Measurements from ENCODE around the gene EMILIN1.
A peak's percentile ranks its signal among the peaks of the same experiment; 100 is the strongest.

The EMILIN1 gene

GRCh38 chr2:27080140-27080469 lies 1.7 kb downstream of the EMILIN1 start:
- Histone ChIP-seq H3K27ac (ENCODE audit: insufficient read depth, low read depth, low read length, poor library complexity, severe bottlenecking) (no peak overlapping the region), H3K9me3 (ENCODE audit: control insufficient read depth, low read length) (no peaks in the 10 kb centered on the region), H3K4me1 (ENCODE audit: control insufficient read depth, insufficient read depth, low read length) (peaks cover 25% of the 10 kb centered on the region), H3K36me3 (ENCODE audit: control insufficient read depth, insufficient read depth, low read length) (no peaks in the 10 kb centered on the region), H3K27me3 (ENCODE audit: control insufficient read depth, insufficient read depth, low read length, poor library complexity, severe bottlenecking) (peaks cover 2% of the 10 kb centered on the region), H3K4me3 (ENCODE audit: insufficient read depth, low read depth, low read length) (no peak overlapping the region)
- WGBS, 2 experiments = 96% methylated on average over 7 of the region's 7 CpGs

GRCh38 chr2:27080603-27080936 lies 2.2 kb downstream of the EMILIN1 start:
- Histone ChIP-seq H3K4me1 (ENCODE audit: control insufficient read depth, insufficient read depth, low read length) (peaks cover 25% of the 10 kb centered on the region), H3K27ac (ENCODE audit: insufficient read depth, low read depth, low read length, poor library complexity, severe bottlenecking) (no peak overlapping the region), H3K27me3 (ENCODE audit: control insufficient read depth, insufficient read depth, low read length, poor library complexity, severe bottlenecking) (peaks cover 7% of the 10 kb centered on the region), H3K36me3 (ENCODE audit: control insufficient read depth, insufficient read depth, low read length) (no peaks in the 10 kb centered on the region), H3K4me3 (ENCODE audit: insufficient read depth, low read depth, low read length) (no peak overlapping the region), H3K9me3 (ENCODE audit: control insufficient read depth, low read length) (no peaks in the 10 kb centered on the region)
- 95 to 96% methylated on average over 14 of the region's 14 CpGs for WGBS, 2 experiments

GRCh38 chr2:27081984-27082772 lies 3.8 kb downstream of the EMILIN1 start:
- no peaks in the 10 kb centered on the region for H3K9me3 ChIP-seq (ENCODE audit: control insufficient read depth, low read length)

GRCh38 chr2:27082773-27083409 lies 4.5 kb downstream of the EMILIN1 start:
- Histone ChIP-seq H3K9me3 (ENCODE audit: control insufficient read depth, low read length) (no peaks in the 10 kb centered on the region), H3K4me3 (ENCODE audit: insufficient read depth, low read depth, low read length) (no peak overlapping the region), H3K27ac (ENCODE audit: insufficient read depth, low read depth, low read length, poor library complexity, severe bottlenecking) (no peak overlapping the region), H3K4me1 (ENCODE audit: control insufficient read depth, insufficient read depth, low read length) (peaks cover 28% of the 10 kb centered on the region), H3K27me3 (ENCODE audit: control insufficient read depth, insufficient read depth, low read length, poor library complexity, severe bottlenecking) (peaks cover 21% of the 10 kb centered on the region), H3K36me3 (ENCODE audit: control insufficient read depth, insufficient read depth, low read length) (no peaks in the 10 kb centered on the region)
- 91 to 94% methylated on average over 27 of the region's 27 CpGs for WGBS, 2 experiments

More at GRCh38 chr2:27081984-27082772, 3.8 kb downstream of the EMILIN1 start:
- Histone ChIP-seq H3K4me1 (ENCODE audit: control insufficient read depth, insufficient read depth, low read length) (peaks cover 26% of the 10 kb centered on the region), H3K27me3 (ENCODE audit: control insufficient read depth, insufficient read depth, low read length, poor library complexity, severe bottlenecking) (peaks cover 14% of the 10 kb centered on the region), H3K4me3 (ENCODE audit: insufficient read depth, low read depth, low read length) (no peak overlapping the region), H3K36me3 (ENCODE audit: control insufficient read depth, insufficient read depth, low read length) (no peaks in the 10 kb centered on the region), H3K27ac (ENCODE audit: insufficient read depth, low read depth, low read length, poor library complexity, severe bottlenecking) (no peak overlapping the region)
- 92 to 94% methylated on average over 38 of the region's 38 CpGs for WGBS, 2 experiments

GRCh38 chr2:27083410-27084296 lies 5.2 kb downstream of the EMILIN1 start:
- WGBS, 2 experiments = 90 to 91% methylated on average over 20 of the region's 20 CpGs
- Histone ChIP-seq H3K4me3 (ENCODE audit: insufficient read depth, low read depth, low read length) (no peak overlapping the region), H3K4me1 (ENCODE audit: control insufficient read depth, insufficient read depth, low read length) (peaks cover 25% of the 10 kb centered on the region), H3K27me3 (ENCODE audit: control insufficient read depth, insufficient read depth, low read length, poor library complexity, severe bottlenecking) (peaks cover 22% of the 10 kb centered on the region), H3K27ac (ENCODE audit: insufficient read depth, low read depth, low read length, poor library complexity, severe bottlenecking) (no peak overlapping the region), H3K9me3 (ENCODE audit: control insufficient read depth, low read length) (no peaks in the 10 kb centered on the region), H3K36me3 (ENCODE audit: control insufficient read depth, insufficient read depth, low read length) (no peaks in the 10 kb centered on the region)

GRCh38 chr2:27084297-27085061 lies 6.1 kb downstream of the EMILIN1 start:
- H3K27ac ChIP-seq (ENCODE audit: insufficient read depth, low read depth, low read length, poor library complexity, severe bottlenecking) = no peak overlapping the region
- H3K4me1 ChIP-seq (ENCODE audit: control insufficient read depth, insufficient read depth, low read length) = peaks cover 17% of the 10 kb centered on the region
- H3K9me3 ChIP-seq (ENCODE audit: control insufficient read depth, low read length) = no peaks in the 10 kb centered on the region
- H3K4me3 ChIP-seq (ENCODE audit: insufficient read depth, low read depth, low read length) = no peak overlapping the region
- no peaks in the 10 kb centered on the region for H3K36me3 ChIP-seq (ENCODE audit: control insufficient read depth, insufficient read depth, low read length)
- peaks cover 22% of the 10 kb centered on the region for H3K27me3 ChIP-seq (ENCODE audit: control insufficient read depth, insufficient read depth, low read length, poor library complexity, severe bottlenecking)
- whole genome bisulfite sequencing, 2 experiments = 75% methylated on average over 6 of the region's 6 CpGs

- WGBS, 2 experiments = 60 to 63% methylated on average over 10 of the region's 10 CpGs
- Histone ChIP-seq H3K4me3 (ENCODE audit: insufficient read depth, low read depth, low read length) (peak overlapping the region; percentile 59), H3K27me3 (ENCODE audit: control insufficient read depth, insufficient read depth, low read length, poor library complexity, severe bottlenecking) (peaks cover 22% of the 10 kb centered on the region), H3K27ac (ENCODE audit: insufficient read depth, low read depth, low read length, poor library complexity, severe bottlenecking) (no peak overlapping the region), H3K4me1 (ENCODE audit: control insufficient read depth, insufficient read depth, low read length) (peaks cover 17% of the 10 kb centered on the region), H3K9me3 (ENCODE audit: control insufficient read depth, low read length) (no peaks in the 10 kb centered on the region), H3K36me3 (ENCODE audit: control insufficient read depth, insufficient read depth, low read length) (no peaks in the 10 kb centered on the region)
Measured at GRCh38 chr2:27085062-27085672, 6.8 kb downstream of the EMILIN1 start.

- Histone ChIP-seq H3K36me3 (ENCODE audit: control insufficient read depth, insufficient read depth, low read length) (no peaks in the 10 kb centered on the region), H3K4me1 (ENCODE audit: control insufficient read depth, insufficient read depth, low read length) (peaks cover 13% of the 10 kb centered on the region), H3K27ac (ENCODE audit: insufficient read depth, low read depth, low read length, poor library complexity, severe bottlenecking) (no peak overlapping the region), H3K4me3 (ENCODE audit: insufficient read depth, low read depth, low read length) (peak overlapping the region; percentile 59), H3K27me3 (ENCODE audit: control insufficient read depth, insufficient read depth, low read length, poor library complexity, severe bottlenecking) (peaks cover 22% of the 10 kb centered on the region), H3K9me3 (ENCODE audit: control insufficient read depth, low read length) (no peaks in the 10 kb centered on the region)
- WGBS, 2 experiments = 1% methylated on average over 38 of the region's 38 CpGs
Measured at GRCh38 chr2:27085673-27086089, 7.3 kb downstream of the EMILIN1 start.

- peak overlapping the region; percentile 59 for H3K4me3 ChIP-seq (ENCODE audit: insufficient read depth, low read depth, low read length)
- H3K27ac ChIP-seq (ENCODE audit: insufficient read depth, low read depth, low read length, poor library complexity, severe bottlenecking) = peak overlapping the region; percentile 67
- peaks cover 10% of the 10 kb centered on the region for H3K4me1 ChIP-seq (ENCODE audit: control insufficient read depth, insufficient read depth, low read length)
- WGBS, 2 experiments = 0% methylated on average over 81 of the region's 81 CpGs
- H3K27me3 ChIP-seq (ENCODE audit: control insufficient read depth, insufficient read depth, low read length, poor library complexity, severe bottlenecking) = peaks cover 22% of the 10 kb centered on the region
- H3K36me3 ChIP-seq (ENCODE audit: control insufficient read depth, insufficient read depth, low read length) = no peaks in the 10 kb centered on the region
- H3K9me3 ChIP-seq (ENCODE audit: control insufficient read depth, low read length) = no peaks in the 10 kb centered on the region
Measured at GRCh38 chr2:27086090-27086723, 7.8 kb downstream of the EMILIN1 start.
